ENCODE results near the gene C1QA.
A peak's percentile ranks its signal among the peaks of the same experiment; 100 is the strongest.

DNA sequence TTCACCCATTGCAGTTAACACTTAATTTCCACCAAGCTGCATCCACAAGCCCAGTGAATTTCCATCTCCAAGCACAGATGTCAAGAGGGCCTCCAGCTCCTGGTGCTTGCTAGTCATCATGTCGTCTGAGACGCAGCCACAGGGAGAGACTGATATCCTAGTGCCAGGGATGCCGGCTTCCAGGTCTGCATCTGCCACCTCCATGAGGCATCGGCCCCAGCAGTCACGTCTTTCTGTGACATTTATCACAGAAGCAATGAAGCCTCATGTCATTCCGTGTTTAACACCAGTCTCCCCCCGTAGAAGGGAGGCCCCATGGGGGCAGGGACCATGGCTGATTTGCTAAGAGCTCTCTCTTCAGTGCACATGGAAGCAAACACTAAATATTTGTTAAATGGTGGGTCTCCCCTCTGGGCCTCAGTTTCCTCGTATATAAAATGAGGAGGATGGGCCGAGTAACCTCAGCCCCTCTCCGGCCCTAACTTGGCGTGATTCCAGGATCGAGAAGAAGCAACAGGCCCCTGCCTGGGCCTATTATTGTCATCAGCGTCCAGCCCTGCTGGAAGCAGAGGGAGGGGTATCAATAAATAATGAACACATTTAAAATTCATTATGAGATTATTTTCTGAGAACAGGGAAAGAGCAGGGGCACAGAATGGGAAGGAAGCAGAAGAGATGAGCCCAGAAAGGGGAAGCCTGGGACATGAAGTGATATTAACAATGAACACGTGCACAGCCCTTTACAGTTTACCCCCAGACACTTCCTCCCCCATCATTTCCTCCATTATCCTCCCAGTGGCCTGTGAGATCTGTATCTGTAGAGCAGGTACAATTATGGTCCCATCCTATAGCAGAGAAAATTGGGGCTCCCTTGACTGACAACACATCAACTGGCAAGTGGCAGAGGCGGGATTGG, 15.8 kb downstream of the C1QA start:
- TF ChIP-seq, protein P1, sequence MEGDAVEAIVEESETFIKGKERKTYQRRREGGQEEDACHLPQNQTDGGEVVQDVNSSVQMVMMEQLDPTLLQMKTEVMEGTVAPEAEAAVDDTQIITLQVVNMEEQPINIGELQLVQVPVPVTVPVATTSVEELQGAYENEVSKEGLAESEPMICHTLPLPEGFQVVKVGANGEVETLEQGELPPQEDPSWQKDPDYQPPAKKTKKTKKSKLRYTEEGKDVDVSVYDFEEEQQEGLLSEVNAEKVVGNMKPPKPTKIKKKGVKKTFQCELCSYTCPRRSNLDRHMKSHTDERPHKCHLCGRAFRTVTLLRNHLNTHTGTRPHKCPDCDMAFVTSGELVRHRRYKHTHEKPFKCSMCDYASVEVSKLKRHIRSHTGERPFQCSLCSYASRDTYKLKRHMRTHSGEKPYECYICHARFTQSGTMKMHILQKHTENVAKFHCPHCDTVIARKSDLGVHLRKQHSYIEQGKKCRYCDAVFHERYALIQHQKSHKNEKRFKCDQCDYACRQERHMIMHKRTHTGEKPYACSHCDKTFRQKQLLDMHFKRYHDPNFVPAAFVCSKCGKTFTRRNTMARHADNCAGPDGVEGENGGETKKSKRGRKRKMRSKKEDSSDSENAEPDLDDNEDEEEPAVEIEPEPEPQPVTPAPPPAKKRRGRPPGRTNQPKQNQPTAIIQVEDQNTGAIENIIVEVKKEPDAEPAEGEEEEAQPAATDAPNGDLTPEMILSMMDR (IDR thresholded peaks at IDR 0.05; ENCODE audit: low read depth, low read length) = no peak
- TF ChIP-seq, protein P2, sequence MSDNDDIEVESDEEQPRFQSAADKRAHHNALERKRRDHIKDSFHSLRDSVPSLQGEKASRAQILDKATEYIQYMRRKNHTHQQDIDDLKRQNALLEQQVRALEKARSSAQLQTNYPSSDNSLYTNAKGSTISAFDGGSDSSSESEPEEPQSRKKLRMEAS (IDR thresholded peaks at IDR 0.05; ENCODE audit: low read depth, low read length) = peak; percentile 73
- no peak for TF ChIP-seq POLR2A (IDR thresholded peaks at IDR 0.05; ENCODE audit: extremely low read depth, insufficient read length)

All from NB4 (cell line).